Body of pancreas (tissue), 4 donors: ENCODE results near the gene BANK1.

Source experiments
- CTCF ChIP-seq, 7 experiments: fragments of 450-650 bp in 4 of 7; fragments of 200-600 bp in 3 of 7; sonication (generic) in 3 of 7; IDR thresholded peaks; one replicate each; pipeline ENCODE4 v1.5.1; 2016 to 2019; ENCODE audit warnings: antibody characterized with exemption in 7 of 7
- POLR2A ChIP-seq, 3 donors: fragments of 450-650 bp; IDR thresholded peaks; one replicate each; pipeline ENCODE4 v1.6.1; 2016; ENCODE audit warnings: antibody characterized with exemption in 3 of 3, mild to moderate bottlenecking in 2 of 3

- TF ChIP-seq CTCF (IDR thresholded peaks at IDR 0.05) (no peak), POLR2A (IDR thresholded peaks at IDR 0.05) (no peak)
Measured at GRCh38 chr4:101968364-101968763, 177.8 kb downstream of the BANK1 start.
